ENCODE data around the gene FNDC3A.
"Not testable (repeated sequence)": the region's sequence is repeated elsewhere in the genome, so short reads cannot be mapped to it uniquely, and the experiment has no call there.

FNDC3A gene

DNA sequence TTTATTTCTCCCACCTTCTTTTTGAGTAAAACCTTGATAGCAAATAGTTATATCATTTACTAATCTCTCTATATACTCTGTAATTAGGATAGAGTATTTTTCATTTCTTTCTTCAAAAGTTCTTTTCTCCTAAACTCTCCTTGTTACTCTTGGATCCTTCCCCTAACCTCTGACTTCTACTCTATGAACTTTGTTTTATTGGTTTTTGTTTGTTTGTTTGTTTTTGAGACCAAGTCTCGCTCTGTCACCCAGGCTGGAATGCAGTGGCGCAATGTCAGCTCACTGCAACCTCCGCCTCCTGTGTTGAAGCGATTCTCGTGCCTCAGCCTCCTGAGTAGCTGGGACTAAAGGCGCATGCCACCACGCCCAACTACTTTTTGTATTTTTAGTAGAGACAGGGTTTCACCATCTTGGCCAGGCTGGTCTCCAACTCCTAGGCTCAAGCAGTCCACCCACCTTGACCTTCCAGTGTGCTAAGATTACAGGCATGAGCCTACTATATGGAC, 161.5 kb downstream of the FNDC3A start:
- H3K27ac ChIP-seq (ENCODE audit: low read length); H3K4me3 ChIP-seq (ENCODE audit: low read length in 2 of 2); H3K9ac ChIP-seq (ENCODE audit: low read length in 2 of 2); H3K27me3 ChIP-seq (ENCODE audit: control insufficient read depth in 1 of 2, insufficient read depth in 2 of 2, low read length in 2 of 2); H3K4me1 ChIP-seq (ENCODE audit: control insufficient read depth, insufficient read depth, low read length); H3K9me3 ChIP-seq (ENCODE audit: control insufficient read depth in 2 of 2, low read length in 2 of 2): not testable (repeated sequence)
- peaks cover 4 to 21% of the 10 kb centered on the region in 2 donors for H3K36me3 ChIP-seq (ENCODE audit: control insufficient read depth in 2 of 2, insufficient read depth in 2 of 2, low read length in 2 of 2)

DNA sequence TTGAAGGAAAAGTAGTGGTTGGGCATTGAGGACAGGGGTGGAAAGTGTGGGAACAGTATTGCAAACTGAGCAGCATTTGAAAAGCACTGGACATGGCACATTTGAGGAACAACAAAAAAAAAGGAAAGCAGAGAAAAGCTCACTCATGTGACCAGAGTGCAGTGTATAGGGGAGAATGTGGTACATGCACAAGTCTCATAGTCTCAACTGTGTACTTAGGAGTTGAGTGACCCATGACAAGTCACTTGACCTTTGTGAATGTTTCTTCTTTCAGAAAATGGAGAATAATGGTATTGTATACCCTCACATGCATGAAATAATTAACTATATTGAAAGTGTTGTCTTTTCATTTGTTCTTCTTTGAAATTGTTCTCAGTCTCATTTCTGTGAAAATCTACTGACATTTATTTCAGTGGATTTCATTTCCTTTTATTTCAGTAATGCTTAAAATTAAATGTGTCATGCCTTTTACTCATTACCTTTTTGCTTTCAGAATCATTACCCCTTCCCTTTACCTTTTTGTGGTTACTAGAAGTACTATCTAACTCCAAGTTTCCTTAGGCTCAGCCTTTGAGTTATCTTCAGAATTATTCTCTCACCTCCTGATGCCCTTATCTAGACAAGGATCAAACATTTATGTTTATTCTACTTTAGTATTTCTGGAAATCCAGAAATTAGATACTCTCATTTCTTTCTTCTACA, 165.3 kb downstream of the FNDC3A start:
- Histone ChIP-seq H3K4me1 (ENCODE audit: control insufficient read depth, insufficient read depth, low read length) (no peaks in the 10 kb centered on the region), H3K4me3 (ENCODE audit: low read length in 2 of 2) (no peak overlapping the region), H3K9me3 (ENCODE audit: control insufficient read depth in 2 of 2, low read length in 2 of 2) (no peaks in the 10 kb centered on the region), H3K27ac (ENCODE audit: low read length) (no peak overlapping the region), H3K9ac (ENCODE audit: low read length in 2 of 2) (no peak overlapping the region), H3K27me3 (ENCODE audit: control insufficient read depth in 1 of 2, insufficient read depth in 2 of 2, low read length in 2 of 2) (no peaks in the 10 kb centered on the region), H3K36me3 (ENCODE audit: control insufficient read depth in 2 of 2, insufficient read depth in 2 of 2, low read length in 2 of 2) (peaks cover 3 to 11% of the 10 kb centered on the region in 2 donors)

DNA sequence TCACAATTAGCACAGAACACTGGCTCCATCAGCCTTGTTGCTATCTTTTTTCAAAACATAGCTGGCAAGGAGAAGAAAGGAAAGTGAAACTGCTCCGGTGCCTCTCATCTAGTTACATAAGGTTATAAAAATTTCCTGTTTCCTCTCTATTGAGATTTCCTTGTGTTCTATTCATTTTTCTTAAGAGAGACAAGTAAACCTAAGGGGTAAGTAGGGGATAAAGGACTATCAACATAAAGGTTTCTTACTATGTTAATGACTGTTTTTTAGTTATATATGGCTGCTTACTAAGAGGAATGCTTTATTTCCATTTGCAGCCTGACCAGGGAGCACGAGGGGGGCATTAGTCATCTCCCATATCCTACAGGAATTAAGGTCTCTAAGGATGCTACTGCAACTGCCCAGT, 171.2 kb downstream of the FNDC3A start:
- Histone ChIP-seq H3K36me3 (ENCODE audit: control insufficient read depth in 2 of 2, insufficient read depth in 2 of 2, low read length in 2 of 2) (peaks cover 9 to 13% of the 10 kb centered on the region in 2 donors), H3K4me1 (ENCODE audit: control insufficient read depth, insufficient read depth, low read length) (no peaks in the 10 kb centered on the region), H3K4me3 (ENCODE audit: low read length in 2 of 2) (peak overlapping the region in 1 of 2 donors; percentile 35), H3K27me3 (ENCODE audit: control insufficient read depth in 1 of 2, insufficient read depth in 2 of 2, low read length in 2 of 2) (no peaks in the 10 kb centered on the region), H3K9me3 (ENCODE audit: control insufficient read depth in 2 of 2, low read length in 2 of 2) (peaks cover 2 to 3% of the 10 kb centered on the region in 2 donors), H3K27ac (ENCODE audit: low read length) (no peak overlapping the region), H3K9ac (ENCODE audit: low read length in 2 of 2) (no peak overlapping the region)

- Histone ChIP-seq H3K4me3 (ENCODE audit: low read length in 2 of 2) (no peak overlapping the region), H3K9ac (ENCODE audit: low read length in 2 of 2) (no peak overlapping the region), H3K9me3 (ENCODE audit: control insufficient read depth in 2 of 2, low read length in 2 of 2) (peaks cover 2 to 3% of the 10 kb centered on the region in 2 donors), H3K4me1 (ENCODE audit: control insufficient read depth, insufficient read depth, low read length) (no peaks in the 10 kb centered on the region), H3K27ac (ENCODE audit: low read length) (no peak overlapping the region), H3K27me3 (ENCODE audit: control insufficient read depth in 1 of 2, insufficient read depth in 2 of 2, low read length in 2 of 2) (no peaks in the 10 kb centered on the region), H3K36me3 (ENCODE audit: control insufficient read depth in 2 of 2, insufficient read depth in 2 of 2, low read length in 2 of 2) (peaks cover 9 to 13% of the 10 kb centered on the region in 2 donors)
Observed at GRCh38 chr13:49148405-49148804, 172.7 kb downstream of the FNDC3A start.

DNA sequence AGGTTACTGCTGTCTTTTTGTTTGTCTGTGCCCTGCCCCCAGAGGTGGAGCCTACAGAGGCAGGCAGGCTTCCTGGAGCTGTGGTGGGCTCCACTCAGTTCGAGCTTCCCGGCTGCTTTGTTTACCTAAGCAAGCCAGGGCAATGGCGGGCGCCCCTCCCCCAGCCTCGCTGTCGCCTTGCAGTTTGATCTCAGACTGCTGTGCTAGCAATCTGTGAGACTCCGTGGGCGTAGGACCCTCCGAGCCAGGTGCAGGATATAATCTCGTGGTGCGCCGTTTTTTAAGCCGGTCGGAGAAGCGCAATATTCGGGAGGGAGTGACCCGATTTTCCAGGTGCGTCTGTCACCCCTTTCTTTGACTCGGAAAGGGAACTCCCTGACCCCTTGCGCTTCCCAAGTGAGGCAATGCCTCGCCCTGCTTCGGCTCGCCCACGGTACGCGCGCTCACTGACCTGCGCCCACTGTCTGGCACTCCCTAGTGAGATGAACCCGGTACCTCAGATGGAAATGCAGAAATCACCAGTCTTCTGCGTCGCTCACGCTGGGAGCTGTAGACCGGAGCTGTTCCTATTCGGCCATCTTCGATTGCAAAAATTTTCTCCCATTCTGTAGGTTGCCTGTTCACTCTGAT, 182.4 kb downstream of the FNDC3A start:
- H3K4me3 ChIP-seq (ENCODE audit: low read length in 2 of 2); H3K9me3 ChIP-seq (ENCODE audit: control insufficient read depth in 2 of 2, low read length in 2 of 2); H3K27ac ChIP-seq (ENCODE audit: low read length); H3K4me1 ChIP-seq (ENCODE audit: control insufficient read depth, insufficient read depth, low read length); H3K27me3 ChIP-seq (ENCODE audit: control insufficient read depth in 1 of 2, insufficient read depth in 2 of 2, low read length in 2 of 2); H3K9ac ChIP-seq (ENCODE audit: low read length in 2 of 2); H3K36me3 ChIP-seq (ENCODE audit: control insufficient read depth in 2 of 2, insufficient read depth in 2 of 2, low read length in 2 of 2): not testable (repeated sequence)

DNA sequence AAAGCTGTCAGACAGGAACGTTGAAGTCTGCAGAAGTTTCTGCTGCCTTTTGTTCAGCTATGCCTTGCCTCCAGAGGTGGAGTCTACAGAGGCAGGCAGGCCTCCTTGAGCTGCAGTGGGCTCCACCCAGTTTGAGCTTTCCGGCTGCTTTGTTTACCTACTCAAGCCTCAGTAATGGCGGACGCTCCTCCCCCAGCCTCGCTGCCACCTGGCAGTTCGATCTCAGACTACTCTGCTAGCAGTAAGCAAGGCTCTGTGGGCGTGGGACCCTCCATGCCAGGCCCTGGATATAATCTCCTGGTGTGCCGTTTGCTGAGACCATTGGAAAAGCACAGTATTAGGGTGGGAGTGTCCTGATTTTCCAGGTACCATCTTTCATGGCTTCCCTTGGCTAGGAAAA, 187.4 kb downstream of the FNDC3A start:
- not testable (repeated sequence) for H3K9me3 ChIP-seq (ENCODE audit: control insufficient read depth in 2 of 2, low read length in 2 of 2); H3K27me3 ChIP-seq (ENCODE audit: control insufficient read depth in 1 of 2, insufficient read depth in 2 of 2, low read length in 2 of 2); H3K4me3 ChIP-seq (ENCODE audit: low read length in 2 of 2); H3K9ac ChIP-seq (ENCODE audit: low read length in 2 of 2); H3K4me1 ChIP-seq (ENCODE audit: control insufficient read depth, insufficient read depth, low read length); H3K27ac ChIP-seq (ENCODE audit: low read length)
- H3K36me3 ChIP-seq (ENCODE audit: control insufficient read depth in 2 of 2, insufficient read depth in 2 of 2, low read length in 2 of 2): peaks cover 15 to 18% of the 10 kb centered on the region in 2 donors

GRCh38 chr13:49164712-49165111, 189.0 kb downstream of the FNDC3A start:
- no peak overlapping the region for H3K9ac ChIP-seq (ENCODE audit: low read length in 2 of 2)

DNA sequence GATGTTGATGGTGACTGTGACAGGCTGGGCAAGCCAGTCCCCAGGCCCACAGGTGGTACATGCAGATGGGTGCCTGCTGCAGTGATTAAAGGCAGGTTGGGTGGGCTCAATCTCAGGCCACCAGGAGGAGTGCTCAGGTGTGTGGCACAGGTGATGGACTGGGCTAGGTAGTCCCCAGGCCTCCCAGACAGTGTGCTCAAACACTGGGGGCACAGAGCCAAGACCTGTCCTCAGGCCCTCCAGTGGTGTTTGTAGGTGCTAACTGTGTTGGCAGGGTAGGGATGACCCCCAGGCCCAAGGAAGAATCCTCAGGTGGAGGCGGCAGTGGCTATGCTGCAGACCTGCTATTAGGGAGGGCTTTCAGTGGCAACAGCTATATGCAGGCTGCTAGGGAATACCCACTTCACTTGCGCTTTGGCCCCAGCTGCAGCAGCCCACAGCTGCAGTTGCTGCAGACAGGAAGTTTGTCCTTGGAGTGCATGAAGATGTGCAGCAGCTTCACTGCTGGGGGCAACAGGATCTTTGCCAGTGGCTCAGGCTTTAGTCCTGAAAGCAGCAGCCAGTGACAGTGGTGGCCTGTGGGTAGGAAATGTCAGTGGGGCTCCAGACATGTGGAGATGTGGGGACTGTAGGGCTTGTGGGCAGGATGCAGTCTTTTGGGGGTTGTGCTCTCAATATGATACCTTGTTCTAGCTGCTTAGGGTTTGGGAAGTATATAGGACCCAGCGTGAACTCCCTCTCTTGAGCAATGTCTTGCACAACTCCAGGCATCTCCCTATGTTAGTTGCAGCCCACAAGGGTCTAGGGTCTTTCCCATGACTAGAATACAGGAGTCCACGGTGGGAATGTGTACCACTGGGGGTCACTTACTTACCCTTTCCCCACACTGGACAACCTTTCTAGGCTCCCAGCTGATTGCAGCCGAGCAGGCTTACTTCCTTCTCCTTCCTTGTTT, 190.4 kb downstream of the FNDC3A start:
- Histone ChIP-seq H3K4me3 (ENCODE audit: low read length in 2 of 2) (no peak overlapping the region), H3K36me3 (ENCODE audit: control insufficient read depth in 2 of 2, insufficient read depth in 2 of 2, low read length in 2 of 2) (peaks cover 18 to 21% of the 10 kb centered on the region in 2 donors), H3K4me1 (ENCODE audit: control insufficient read depth, insufficient read depth, low read length) (no peaks in the 10 kb centered on the region), H3K27me3 (ENCODE audit: control insufficient read depth in 1 of 2, insufficient read depth in 2 of 2, low read length in 2 of 2) (no peaks in the 10 kb centered on the region), H3K9me3 (ENCODE audit: control insufficient read depth in 2 of 2, low read length in 2 of 2) (peaks cover 0 to 2% of the 10 kb centered on the region in 2 donors), H3K27ac (ENCODE audit: low read length) (no peak overlapping the region), H3K9ac (ENCODE audit: low read length in 2 of 2) (no peak overlapping the region)

More at GRCh38 chr13:49164712-49165111, 189.0 kb downstream of the FNDC3A start:
- Histone ChIP-seq H3K27me3 (ENCODE audit: control insufficient read depth in 1 of 2, insufficient read depth in 2 of 2, low read length in 2 of 2) (no peaks in the 10 kb centered on the region), H3K4me1 (ENCODE audit: control insufficient read depth, insufficient read depth, low read length) (no peaks in the 10 kb centered on the region), H3K27ac (ENCODE audit: low read length) (no peak overlapping the region), H3K9me3 (ENCODE audit: control insufficient read depth in 2 of 2, low read length in 2 of 2) (peaks cover 0 to 2% of the 10 kb centered on the region in 2 donors), H3K4me3 (ENCODE audit: low read length in 2 of 2) (no peak overlapping the region), H3K36me3 (ENCODE audit: control insufficient read depth in 2 of 2, insufficient read depth in 2 of 2, low read length in 2 of 2) (peaks cover 18 to 21% of the 10 kb centered on the region in 2 donors)

GRCh38 chr13:49171359-49171758, 195.6 kb downstream of the FNDC3A start:
- H3K9ac ChIP-seq (ENCODE audit: low read length in 2 of 2): no peak overlapping the region
- no peaks in the 10 kb centered on the region for H3K9me3 ChIP-seq (ENCODE audit: control insufficient read depth in 2 of 2, low read length in 2 of 2)
- H3K36me3 ChIP-seq (ENCODE audit: control insufficient read depth in 2 of 2, insufficient read depth in 2 of 2, low read length in 2 of 2): peaks cover 4 to 7% of the 10 kb centered on the region in 2 donors

GRCh38 chr13:49183672-49184325, 208.1 kb downstream of the FNDC3A start:
- H3K36me3 ChIP-seq (ENCODE audit: control insufficient read depth in 2 of 2, insufficient read depth in 2 of 2, low read length in 2 of 2): peaks cover 12 to 24% of the 10 kb centered on the region in 2 donors

More at GRCh38 chr13:49171359-49171758, 195.6 kb downstream of the FNDC3A start:
- H3K4me3 ChIP-seq (ENCODE audit: low read length in 2 of 2): no peak overlapping the region
- H3K27me3 ChIP-seq (ENCODE audit: control insufficient read depth in 1 of 2, insufficient read depth in 2 of 2, low read length in 2 of 2): no peaks in the 10 kb centered on the region
- no peak overlapping the region for H3K27ac ChIP-seq (ENCODE audit: low read length)
- no peaks in the 10 kb centered on the region for H3K4me1 ChIP-seq (ENCODE audit: control insufficient read depth, insufficient read depth, low read length)

More at GRCh38 chr13:49183672-49184325, 208.1 kb downstream of the FNDC3A start:
- no peaks in the 10 kb centered on the region for H3K9me3 ChIP-seq (ENCODE audit: control insufficient read depth in 2 of 2, low read length in 2 of 2)
- no peak overlapping the region for H3K4me3 ChIP-seq (ENCODE audit: low read length in 2 of 2)
- no peak overlapping the region for H3K27ac ChIP-seq (ENCODE audit: low read length)
- no peaks in the 10 kb centered on the region for H3K4me1 ChIP-seq (ENCODE audit: control insufficient read depth, insufficient read depth, low read length)
- H3K27me3 ChIP-seq (ENCODE audit: control insufficient read depth in 1 of 2, insufficient read depth in 2 of 2, low read length in 2 of 2): no peaks in the 10 kb centered on the region
- no peak overlapping the region for H3K9ac ChIP-seq (ENCODE audit: low read length in 2 of 2)

Measured in stomach smooth muscle (tissue), 2 donors.